ENCODE results near the gene MAF.

The MAF gene

DNA sequence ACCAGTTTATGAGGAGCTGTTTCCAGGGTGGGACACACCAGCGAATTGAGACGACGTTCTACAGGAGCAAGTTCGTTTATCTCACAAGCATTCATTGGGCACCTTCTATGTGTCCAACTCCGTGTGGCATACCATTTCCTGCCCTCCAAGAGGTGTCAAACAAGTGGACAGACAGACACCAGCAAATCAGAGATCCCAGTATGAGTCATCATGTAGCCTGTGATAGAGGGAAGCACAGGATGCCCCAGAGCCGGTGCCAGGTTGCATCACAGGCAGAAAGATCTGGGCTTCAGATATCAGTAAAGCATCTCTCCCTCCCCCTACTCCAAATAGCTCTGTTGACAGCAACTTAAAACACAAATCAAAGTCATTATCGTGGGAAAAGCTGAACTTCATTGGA lies 31.8 kb upstream of the MAF start:
- peak; percentile 4 for DNase-seq (ENCODE audit: low read depth)
- H3K4me3 ChIP-seq (ENCODE audit: low read depth, low read length): no peak overlapping the region
- TF ChIP-seq MYC (IDR thresholded peaks at IDR 0.05; ENCODE audit: low read depth, low read length) (no peak), POLR2A (IDR thresholded peaks at IDR 0.05; ENCODE audit: extremely low read depth, insufficient read length) (no peak), MAX (IDR thresholded peaks at IDR 0.05; ENCODE audit: low read depth, low read length) (no peak)
- TF ChIP-seq, protein P1, sequence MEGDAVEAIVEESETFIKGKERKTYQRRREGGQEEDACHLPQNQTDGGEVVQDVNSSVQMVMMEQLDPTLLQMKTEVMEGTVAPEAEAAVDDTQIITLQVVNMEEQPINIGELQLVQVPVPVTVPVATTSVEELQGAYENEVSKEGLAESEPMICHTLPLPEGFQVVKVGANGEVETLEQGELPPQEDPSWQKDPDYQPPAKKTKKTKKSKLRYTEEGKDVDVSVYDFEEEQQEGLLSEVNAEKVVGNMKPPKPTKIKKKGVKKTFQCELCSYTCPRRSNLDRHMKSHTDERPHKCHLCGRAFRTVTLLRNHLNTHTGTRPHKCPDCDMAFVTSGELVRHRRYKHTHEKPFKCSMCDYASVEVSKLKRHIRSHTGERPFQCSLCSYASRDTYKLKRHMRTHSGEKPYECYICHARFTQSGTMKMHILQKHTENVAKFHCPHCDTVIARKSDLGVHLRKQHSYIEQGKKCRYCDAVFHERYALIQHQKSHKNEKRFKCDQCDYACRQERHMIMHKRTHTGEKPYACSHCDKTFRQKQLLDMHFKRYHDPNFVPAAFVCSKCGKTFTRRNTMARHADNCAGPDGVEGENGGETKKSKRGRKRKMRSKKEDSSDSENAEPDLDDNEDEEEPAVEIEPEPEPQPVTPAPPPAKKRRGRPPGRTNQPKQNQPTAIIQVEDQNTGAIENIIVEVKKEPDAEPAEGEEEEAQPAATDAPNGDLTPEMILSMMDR (IDR thresholded peaks at IDR 0.05; ENCODE audit: low read depth, low read length): no peak

DNA sequence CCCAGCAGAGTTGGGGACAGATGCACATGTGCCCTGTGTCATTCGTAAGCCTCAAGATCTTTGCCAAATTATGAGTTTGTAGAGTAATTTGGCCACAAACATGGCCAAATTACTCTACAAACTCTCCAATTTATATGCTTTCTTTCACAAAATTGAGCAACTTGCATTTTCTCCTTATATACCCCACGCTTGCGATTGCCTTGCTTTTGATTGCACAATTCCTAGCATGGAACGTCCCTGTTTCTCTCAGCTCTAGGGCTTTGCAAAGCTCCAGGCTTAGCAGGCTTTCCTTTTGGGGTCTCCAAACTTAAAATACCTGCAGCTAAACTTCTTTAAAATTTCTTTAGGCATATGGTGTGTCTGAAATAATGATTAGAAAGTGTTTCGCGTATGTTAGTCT lies 28.5 kb upstream of the MAF start:
- DNase-seq (ENCODE audit: low read depth): peak; percentile 8
- no peak overlapping the region for H3K4me3 ChIP-seq (ENCODE audit: low read depth, low read length)
- TF ChIP-seq, protein P1 (IDR thresholded peaks at IDR 0.05; ENCODE audit: low read depth, low read length): no peak
- no peak for TF ChIP-seq POLR2A (IDR thresholded peaks at IDR 0.05; ENCODE audit: extremely low read depth, insufficient read length)
- TF ChIP-seq MAX (IDR thresholded peaks at IDR 0.05; ENCODE audit: low read depth, low read length): no peak
- no peak for TF ChIP-seq MYC (IDR thresholded peaks at IDR 0.05; ENCODE audit: low read depth, low read length)

- peak; percentile 55 for DNase-seq (ENCODE audit: low read depth)
- no peak overlapping the region for H3K4me3 ChIP-seq (ENCODE audit: low read depth, low read length)
- TF ChIP-seq POLR2A (IDR thresholded peaks at IDR 0.05; ENCODE audit: extremely low read depth, insufficient read length): no peak
- TF ChIP-seq MYC (IDR thresholded peaks at IDR 0.05; ENCODE audit: low read depth, low read length): no peak
- TF ChIP-seq MAX (IDR thresholded peaks at IDR 0.05; ENCODE audit: low read depth, low read length): no peak
- TF ChIP-seq, protein P1 (IDR thresholded peaks at IDR 0.05; ENCODE audit: low read depth, low read length): no peak
These were observed 28.0 kb upstream of the MAF start for GRCh38 chr16:79628501-79628975.

- DNase-seq (ENCODE audit: low read depth): no peak
- TF ChIP-seq MYC (IDR thresholded peaks at IDR 0.05; ENCODE audit: low read depth, low read length): no peak
- TF ChIP-seq, protein P1 (IDR thresholded peaks at IDR 0.05; ENCODE audit: low read depth, low read length): no peak
- no peak for TF ChIP-seq MAX (IDR thresholded peaks at IDR 0.05; ENCODE audit: low read depth, low read length)
- no peak for TF ChIP-seq POLR2A (IDR thresholded peaks at IDR 0.05; ENCODE audit: extremely low read depth, insufficient read length)
- no peak overlapping the region for H3K4me3 ChIP-seq (ENCODE audit: low read depth, low read length)
These were observed 26.6 kb upstream of the MAF start for GRCh38 chr16:79627092-79627491.

DNA sequence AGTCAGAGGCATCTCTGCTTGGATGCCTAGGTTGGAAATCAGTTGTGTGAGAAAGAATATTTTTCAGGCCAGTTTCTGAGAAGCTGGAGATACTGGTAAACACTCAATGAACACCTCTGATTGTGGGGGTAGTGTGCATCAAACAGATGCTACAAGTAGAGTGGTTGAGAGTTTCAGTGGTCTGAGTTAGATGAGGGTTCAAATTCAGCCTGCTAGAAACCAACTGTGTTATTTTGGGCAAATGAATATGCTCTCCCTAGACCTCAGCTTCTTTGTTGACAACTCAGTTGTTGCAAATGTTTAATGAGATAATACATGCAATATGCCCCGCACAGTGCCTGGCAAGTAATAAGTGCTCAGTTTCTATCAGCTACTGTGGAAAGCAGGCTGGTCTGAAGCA lies 25.2 kb upstream of the MAF start:
- DNase-seq (ENCODE audit: low read depth): no peak
- no peak overlapping the region for H3K4me3 ChIP-seq (ENCODE audit: low read depth, low read length)
- TF ChIP-seq MAX (IDR thresholded peaks at IDR 0.05; ENCODE audit: low read depth, low read length) (no peak), MYC (IDR thresholded peaks at IDR 0.05; ENCODE audit: low read depth, low read length) (no peak), POLR2A (IDR thresholded peaks at IDR 0.05; ENCODE audit: extremely low read depth, insufficient read length) (no peak)
- TF ChIP-seq, protein P1 (IDR thresholded peaks at IDR 0.05; ENCODE audit: low read depth, low read length): no peak
